Measurements from ENCODE around the gene FKBP2. TPM values are rescaled to one million over a fixed set of nuclear protein-coding genes. Genes with fewer than 3 reads are reported as not detected.

FKBP2 gene
- total RNA-seq, 4 donors from 2014 or later: 45.5 to 78.3 (median 58.4) TPM

GRCh38 chr11:64219354-64219684 lies 21.6 kb upstream of the FKBP2 start:
- Histone ChIP-seq H3K4me3 (no peak overlapping the region), H3K9me3 (no peaks in the 10 kb centered on the region), H3K27me3 (no peaks in the 10 kb centered on the region), H3K36me3 (peaks cover 0 to 28% of the 10 kb centered on the region in 2 donors), H3K27ac (no peak overlapping the region), H3K4me1 (peaks cover 0 to 2% (median 0%) of the 10 kb centered on the region in 3 donors)
- TF ChIP-seq POLR2AphosphoS5 (IDR thresholded peaks at IDR 0.05): no peak
- no peak for TF ChIP-seq CTCF (IDR thresholded peaks at IDR 0.05)
- no peak for TF ChIP-seq POLR2A (IDR thresholded peaks at IDR 0.05)
- TF ChIP-seq EP300 (IDR thresholded peaks at IDR 0.05): no peak
- WGBS, 2 donors (ENCODE audit: low coverage in 1 of 2): no CpG with 5 or more reads among the region's 7 CpGs
- no peak for ATAC-seq

- 100% methylated on average over 1 of the region's 10 CpGs; no CpG with 5 or more reads in 1 of the 2 donors for WGBS, 2 donors (ENCODE audit: low coverage in 1 of 2)
- Histone ChIP-seq H3K4me3 (no peak overlapping the region), H3K36me3 (peaks cover 0 to 28% of the 10 kb centered on the region in 2 donors), H3K9me3 (no peaks in the 10 kb centered on the region), H3K27ac (no peak overlapping the region), H3K4me1 (peaks cover 0 to 6% (median 0%) of the 10 kb centered on the region in 3 donors), H3K27me3 (no peaks in the 10 kb centered on the region)
- TF ChIP-seq EP300 (IDR thresholded peaks at IDR 0.05) (no peak), CTCF (IDR thresholded peaks at IDR 0.05) (no peak), POLR2AphosphoS5 (IDR thresholded peaks at IDR 0.05) (no peak), POLR2A (IDR thresholded peaks at IDR 0.05) (no peak)
- ATAC-seq: no peak
Observed at GRCh38 chr11:64219755-64220154, 21.1 kb upstream of the FKBP2 start.

GRCh38 chr11:64220271-64220670 lies 20.6 kb upstream of the FKBP2 start:
- Histone ChIP-seq H3K9me3 (no peaks in the 10 kb centered on the region), H3K27me3 (no peaks in the 10 kb centered on the region), H3K4me3 (no peak overlapping the region), H3K36me3 (peaks cover 0 to 28% of the 10 kb centered on the region in 2 donors), H3K4me1 (peaks cover 0 to 12% (median 5%) of the 10 kb centered on the region in 3 donors), H3K27ac (no peak overlapping the region)
- no CpG with 5 or more reads among the region's 17 CpGs for WGBS, 2 donors (ENCODE audit: low coverage in 1 of 2)
- no peak for ATAC-seq
- no peak for TF ChIP-seq POLR2AphosphoS5 (IDR thresholded peaks at IDR 0.05)
- TF ChIP-seq EP300 (IDR thresholded peaks at IDR 0.05): no peak
- TF ChIP-seq POLR2A (IDR thresholded peaks at IDR 0.05): no peak
- TF ChIP-seq CTCF (IDR thresholded peaks at IDR 0.05): no peak

- Histone ChIP-seq H3K36me3 (peaks cover 0 to 28% of the 10 kb centered on the region in 2 donors), H3K27ac (no peak overlapping the region), H3K4me1 (peaks cover 0 to 17% (median 6%) of the 10 kb centered on the region in 3 donors), H3K27me3 (no peaks in the 10 kb centered on the region), H3K9me3 (no peaks in the 10 kb centered on the region), H3K4me3 (no peak overlapping the region)
- no peak for ATAC-seq
- no CpG with 5 or more reads among the region's 14 CpGs for WGBS, 2 donors (ENCODE audit: low coverage in 1 of 2)
- TF ChIP-seq EP300 (IDR thresholded peaks at IDR 0.05) (no peak), CTCF (IDR thresholded peaks at IDR 0.05) (no peak), POLR2AphosphoS5 (IDR thresholded peaks at IDR 0.05) (no peak), POLR2A (IDR thresholded peaks at IDR 0.05) (no peak)
Observed at GRCh38 chr11:64220798-64221197, 20.1 kb upstream of the FKBP2 start.

- no peak overlapping the region for H3K27ac ChIP-seq
- 69 to 82% methylated on average over 4 to 6 of the region's 9 CpGs for WGBS, 2 donors (ENCODE audit: low coverage in 1 of 2)
- peaks cover 0 to 28% of the 10 kb centered on the region in 2 donors for H3K36me3 ChIP-seq
- H3K4me3 ChIP-seq: no peak overlapping the region
- peaks cover 0 to 30% (median 16%) of the 10 kb centered on the region in 3 donors for H3K4me1 ChIP-seq
- no peaks in the 10 kb centered on the region for H3K27me3 ChIP-seq
- no peak for ATAC-seq
- TF ChIP-seq POLR2A (IDR thresholded peaks at IDR 0.05): no peak
- H3K9me3 ChIP-seq: no peaks in the 10 kb centered on the region
Observed at GRCh38 chr11:64222651-64223000, 18.3 kb upstream of the FKBP2 start.
